GM18511 (cell line): ENCODE data around the gene CCND2.

Experiments
- ATAC-seq: cut with Tn5 transposase; IDR thresholded peaks from one replicate; pipeline ENCODE4 v1.9.1; 2021; ENCODE audit warnings: mild to moderate bottlenecking, moderate library complexity; ENCODE audit not compliant: unreplicated experiment

The CCND2 gene

GRCh38 chr12:4256043-4256826, 17.3 kb upstream of the CCND2 start:
- no peak for ATAC-seq

- ATAC-seq = no peak
Measured at GRCh38 chr12:4257442-4257841, 16.1 kb upstream of the CCND2 start.

GRCh38 chr12:4259099-4259498, 14.5 kb upstream of the CCND2 start:
- ATAC-seq = no peak

- ATAC-seq = peak; percentile 71
Measured at GRCh38 chr12:4261655-4262054, 11.9 kb upstream of the CCND2 start.

GRCh38 chr12:4265280-4265679, 8.3 kb upstream of the CCND2 start:
- no peak for ATAC-seq

GRCh38 chr12:4266990-4267389, 6.6 kb upstream of the CCND2 start:
- ATAC-seq = no peak

- ATAC-seq = no peak
Measured at GRCh38 chr12:4267704-4268328, 5.7 kb upstream of the CCND2 start.

GRCh38 chr12:4268329-4269181, 5.0 kb upstream of the CCND2 start:
- ATAC-seq = no peak

- ATAC-seq = no peak
Measured at GRCh38 chr12:4269279-4269991, 4.1 kb upstream of the CCND2 start.

- no peak for ATAC-seq
Measured at GRCh38 chr12:4270016-4270830, 3.3 kb upstream of the CCND2 start.

- ATAC-seq = no peak
Measured at GRCh38 chr12:4270831-4271716, 2.5 kb upstream of the CCND2 start.

- peak; percentile 50 for ATAC-seq
Measured at GRCh38 chr12:4271717-4272423, 1.7 kb upstream of the CCND2 start.

GRCh38 chr12:4272424-4273272, 914 bp upstream of the CCND2 start:
- peak; percentile 6 for ATAC-seq

GRCh38 chr12:4273273-4273651, 300 bp upstream of the CCND2 start:
- no peak for ATAC-seq

- ATAC-seq = no peak
Measured at GRCh38 chr12:4274396-4275015, 944 bp downstream of the CCND2 start.

GRCh38 chr12:4275016-4275869, 1.7 kb downstream of the CCND2 start:
- ATAC-seq = no peak
